H1 (cell line): ENCODE measurements around the gene FITM2. TPM values are rescaled to one million over a fixed set of nuclear protein-coding genes. Genes with fewer than 3 reads are reported as not detected.

ENCODE experiments used
- CTCF ChIA-PET: fragments of 300-600 bp; sonication (Branson Sonifier 250); formaldehyde crosslinking; loops from one replicate; lab custom pipeline; 2021; ENCODE audit not compliant: partially characterized antibody; lab: Charles Lee
- POLR2A ChIA-PET: fragments of 300-600 bp; sonication (Branson Sonifier 250); formaldehyde crosslinking; loops from one replicate; lab custom pipeline; 2021; ENCODE audit warnings: inconsistent platforms; ENCODE audit not compliant: partially characterized antibody; lab: Charles Lee
- DNase-seq, 2 experiments: peaks; one replicate each; pipeline versions ENCODE4 v3.0.0 to v3.0.0-alpha.2; 2010 to 2022; ENCODE audit warnings: low spot score in 2 of 2, low read depth in 1 of 2, mixed read lengths in 1 of 2
- FAIRE-seq: peaks from 2 replicates; lab custom pipeline; 2011; peaks lifted over from hg19 to GRCh38; lab: Jason Lieb, UNC
- H2AFZ ChIP-seq: 2 replicates; pipeline ENCODE4 v1.8.1; 2012; ENCODE audit warnings: low read length, inconsistent platforms
- H2AK5ac ChIP-seq: 2 replicates; pipeline ENCODE4 v1.6.1; 2013; ENCODE audit warnings: low read depth, low read length
- H2BK120ac ChIP-seq: replicated peaks from 2 replicates; pipeline ENCODE3; 2013; ENCODE audit warnings: low read depth, low read length, inconsistent platforms
- H2BK12ac ChIP-seq: 2 replicates; pipeline ENCODE4 v1.6.1; 2013; ENCODE audit warnings: low read depth, low read length
- H2BK15ac ChIP-seq: 2 replicates; pipeline ENCODE4 v1.6.1; 2013; ENCODE audit warnings: low read length
- H2BK20ac ChIP-seq: 2 replicates; pipeline ENCODE4 v1.6.1; 2013; ENCODE audit warnings: low read length
- H2BK5ac ChIP-seq: 2 replicates; pipeline ENCODE4 v1.6.1; 2013; ENCODE audit warnings: low read depth, low read length
- H3K14ac ChIP-seq: 2 replicates; pipeline ENCODE4 v1.6.1; 2013; ENCODE audit warnings: inconsistent platforms; ENCODE audit not compliant: insufficient read length
- H3K18ac ChIP-seq: 2 replicates; pipeline ENCODE4 v1.6.1; 2013; ENCODE audit warnings: low read length; ENCODE audit errors: extremely low read depth
- H3K23ac ChIP-seq: 2 replicates; pipeline ENCODE4 v1.6.1; 2013; ENCODE audit warnings: inconsistent platforms; ENCODE audit not compliant: insufficient read length
- H3K23me2 ChIP-seq: 2 replicates; pipeline ENCODE4 v1.6.1; 2013; ENCODE audit warnings: low read depth, low read length
- H3K27ac ChIP-seq: 2 replicates; pipeline ENCODE4 v1.6.1; 2011; ENCODE audit warnings: low read depth, low read length, inconsistent platforms
- H3K27me3 ChIP-seq, 4 experiments: replicated peaks in 1 of 4; 1 replicate in 1 of 4; 2 replicates in 3 of 4; pipeline versions ENCODE4 v1.6.1 to v1.8.1; 2011 to 2013; ENCODE audit warnings: low read length in 3 of 4, mild to moderate bottlenecking in 3 of 4, inconsistent platforms in 2 of 4, mixed read lengths in 2 of 4, moderate library complexity in 1 of 4; ENCODE audit not compliant: control insufficient read depth in 3 of 4, insufficient read depth in 3 of 4; ENCODE audit errors: extremely low read depth in 1 of 4
- H3K36me3 ChIP-seq, 4 experiments: 2 replicates each; pipeline versions ENCODE4 v1.6.1 to v1.8.1; 2011 to 2013; ENCODE audit warnings: mild to moderate bottlenecking in 4 of 4, low read length in 3 of 4, moderate library complexity in 2 of 4, control low read depth in 1 of 4, inconsistent platforms in 1 of 4; ENCODE audit not compliant: insufficient read depth in 4 of 4, control insufficient read depth in 2 of 4
- H3K4ac ChIP-seq: replicated peaks from 2 replicates; pipeline ENCODE3; 2013; ENCODE audit warnings: low read length, low read depth, mixed read lengths, inconsistent platforms; ENCODE audit not compliant: insufficient read length
- H3K4me1 ChIP-seq, 4 experiments: replicated peaks in 1 of 4; 1 replicate in 1 of 4; 2 replicates in 3 of 4; pipeline versions ENCODE4 v1.6.1 to v1.8.1; 2011 to 2013; ENCODE audit warnings: low read length in 3 of 4, inconsistent platforms in 2 of 4, mixed read lengths in 1 of 4; ENCODE audit not compliant: insufficient read depth in 4 of 4, control insufficient read depth in 3 of 4
- H3K4me2 ChIP-seq, 2 experiments: 2 replicates each; pipeline versions ENCODE4 v1.6.1 to v1.8.1; 2011 to 2013; ENCODE audit warnings: low read depth in 2 of 2, low read length in 2 of 2, control low read depth in 1 of 2, inconsistent platforms in 1 of 2, mild to moderate bottlenecking in 1 of 2; ENCODE audit not compliant: insufficient read depth in 1 of 2
- H3K4me3 ChIP-seq, 4 experiments: fragments of 200-600, 300-600 bp in 1 of 4; sonication (generic), shearing (Covaris generic), sonication (Bioruptor Twin) in 1 of 4; 2 replicates each; pipeline versions ENCODE4 v1.5.1 to v1.8.1; 2011 to 2016; ENCODE audit warnings: low read length in 4 of 4, low read depth in 3 of 4, control low read depth in 2 of 4, inconsistent platforms in 2 of 4, mild to moderate bottlenecking in 2 of 4, mixed read lengths in 1 of 4, moderate library complexity in 1 of 4; ENCODE audit not compliant: insufficient read depth in 2 of 4; ENCODE audit errors: extremely low read depth in 1 of 4
- H3K56ac ChIP-seq: replicated peaks from 2 replicates; pipeline ENCODE3; 2013; ENCODE audit warnings: low read depth, mild to moderate bottlenecking, mixed read lengths, low read length, inconsistent platforms; ENCODE audit not compliant: insufficient read length
- H3K79me1 ChIP-seq: 2 replicates; pipeline ENCODE4 v1.6.1; 2013; ENCODE audit warnings: low read depth, low read length, control low read depth
- H3K79me2 ChIP-seq, 2 experiments: 2 replicates each; pipeline versions ENCODE4 v1.6.1 to v1.8.1; 2012 to 2013; ENCODE audit warnings: low read length in 2 of 2, mild to moderate bottlenecking in 2 of 2, inconsistent platforms in 1 of 2; ENCODE audit not compliant: insufficient read depth in 2 of 2, control insufficient read depth in 1 of 2
- H3K9ac ChIP-seq, 4 experiments: replicated peaks in 1 of 4; 1 replicate in 1 of 4; 2 replicates in 3 of 4; pipeline versions ENCODE4 v1.6.1 to v1.8.1; 2011 to 2013; ENCODE audit warnings: low read depth in 3 of 4, low read length in 3 of 4, control low read depth in 2 of 4, mild to moderate bottlenecking in 2 of 4, moderate library complexity in 2 of 4, inconsistent platforms in 1 of 4; ENCODE audit errors: extremely low read depth in 1 of 4
- H3K9me3 ChIP-seq, 2 experiments: 2 replicates each; pipeline versions ENCODE4 v1.6.1 to v1.8.1; 2012 to 2013; ENCODE audit warnings: mild to moderate bottlenecking in 2 of 2, moderate library complexity in 2 of 2, control low read depth in 1 of 2, inconsistent platforms in 1 of 2, low read depth in 1 of 2, low read length in 1 of 2, mixed read lengths in 1 of 2; ENCODE audit not compliant: insufficient read depth in 2 of 2
- H4K20me1 ChIP-seq, 2 experiments: replicated peaks in 1 of 2; 2 replicates each; pipeline versions ENCODE3 to v1.8.1; 2011 to 2013; ENCODE audit warnings: inconsistent platforms in 2 of 2, low read length in 2 of 2, mild to moderate bottlenecking in 1 of 2; ENCODE audit not compliant: insufficient read depth in 2 of 2, control insufficient read depth in 1 of 2
- H4K5ac ChIP-seq: 2 replicates; pipeline ENCODE4 v1.6.1; 2013; ENCODE audit warnings: low read length, low read depth, mixed read lengths, inconsistent platforms; ENCODE audit not compliant: insufficient read length
- H4K8ac ChIP-seq: 2 replicates; pipeline ENCODE4 v1.8.0; 2013; ENCODE audit warnings: mild to moderate bottlenecking, moderate library complexity, low read length, inconsistent platforms; ENCODE audit not compliant: insufficient read depth; ENCODE audit errors: extremely low read depth
- H4K91ac ChIP-seq: replicated peaks from 2 replicates; pipeline ENCODE3; 2013; ENCODE audit warnings: low read length, mixed read lengths, inconsistent platforms; ENCODE audit not compliant: insufficient read length
- TAF1 ChIP-seq: IDR thresholded peaks from 2 replicates; pipeline ENCODE4 v1.6.1; 2011; ENCODE audit warnings: mild to moderate bottlenecking, low read depth, low read length
- WGBS, 2 experiments: shearing (Covaris generic) in 1 of 2; methylation state at CpG; one replicate each; pipeline versions ENCODE4 v1.1.6 to v1.1.7; 2013 to 2015; ENCODE audit warnings: low lambda C conversion rate in 2 of 2, mixed read lengths in 2 of 2, inconsistent platforms in 1 of 2, low coverage in 1 of 2, missing lambda C conversion rate in 1 of 2; ENCODE audit not compliant: insufficient replicate concordance in 2 of 2, insufficient coverage in 1 of 2, insufficient read length in 1 of 2; ENCODE audit errors: extremely low coverage in 1 of 2, missing lambda C conversion rate in 1 of 2; 5-methylcytosine and 5-hydroxymethylcytosine counted together
- polyA plus RNA-seq, 7 experiments: library from polyadenylated mRNA; depleted of rRNA in 3 of 7; stranded (reverse) in 5 of 7; unstranded in 2 of 7; fragments of >200 nt in 5 of 7; fragments of 200-250 nt in 2 of 7; gene quantifications; 1 replicate in 5 of 7; 2 replicates in 1 of 7; 4 replicates in 1 of 7; pipeline versions ENCODE4 v1.2.1 to v1.2.3, GENCODE V29; 2011 to 2013; ENCODE audit warnings: missing spikeins in 2 of 7, mixed read lengths in 2 of 7
- total RNA-seq: library from RNA; stranded (reverse); fragmentation: NEBNext Ultra II Directional; extraction: Animal tissue kit (Norgen Biotek cat#: 25700); gene quantifications from 2 replicates; pipeline ENCODE4 v1.2.1, GENCODE V29; 2021
- TF ChIP-seq, protein P1 (sequence below): IDR thresholded peaks from 2 replicates; pipeline ENCODE4 v1.6.1; 2011; ENCODE audit warnings: low read depth, mild to moderate bottlenecking, low read length; ENCODE audit not compliant: insufficient read depth

The FITM2 gene
- total and polyA plus RNA-seq, 2 of the 8 experiments (the other 6 are each of a cell fraction or from before 2014, with no cell fraction given) = 1.1 to 2.1 TPM

DNA sequence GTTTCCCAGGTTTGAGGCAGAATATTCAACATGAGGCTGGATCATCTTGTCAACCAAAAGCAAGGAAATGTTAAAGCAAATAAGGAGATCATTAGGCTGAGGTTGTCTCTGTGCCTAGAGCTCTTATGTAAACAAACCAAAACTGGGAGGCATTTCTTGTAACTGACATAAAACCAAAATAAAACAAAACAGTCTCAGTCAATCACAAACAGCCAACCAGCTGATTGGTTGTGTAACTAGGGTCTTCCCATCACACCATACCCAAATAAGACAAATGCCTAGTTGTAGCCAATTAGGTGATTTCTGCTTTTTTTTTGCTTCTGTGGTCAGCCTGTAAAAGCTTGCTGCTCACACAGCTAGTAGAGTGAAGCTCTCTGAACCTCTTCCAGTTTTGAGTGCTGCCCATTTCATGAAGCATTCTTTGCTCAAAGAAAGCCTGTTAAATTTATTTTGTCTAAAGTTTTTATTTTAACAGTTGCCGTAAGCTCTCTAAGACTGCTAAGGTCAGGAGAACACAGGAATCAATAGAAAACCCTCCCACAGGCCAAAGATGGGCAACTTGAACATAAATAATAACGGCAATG lies 8.9 kb upstream of the FITM2 start:
- Histone ChIP-seq H3K27me3 (no peaks in the 10 kb centered on the region), H4K8ac (no peak overlapping the region), H3K27ac (no peak overlapping the region), H3K56ac (no peak overlapping the region), H2BK120ac (no peak overlapping the region), H2BK20ac (no peak overlapping the region), H3K9ac (no peak overlapping the region), H3K4me1 (peaks cover 0 to 5% (median 3%) of the 10 kb centered on the region in 4 experiments; a peak in 6 of 7 replicates), H3K36me3 (no peaks in the 10 kb centered on the region), H3K23me2 (no peaks in the 10 kb centered on the region), H3K9me3 (no peaks in the 10 kb centered on the region), H2BK5ac (no peak overlapping the region), H3K4me3 (no peak overlapping the region), H2BK12ac (no peak overlapping the region), H3K23ac (no peak overlapping the region), H2BK15ac (no peak overlapping the region), H3K79me1 (no peaks in the 10 kb centered on the region), H3K14ac (no peak overlapping the region), H3K4me2 (no peak overlapping the region), H2AFZ (no peak overlapping the region), H4K5ac (no peak overlapping the region), H4K20me1 (no peaks in the 10 kb centered on the region), H4K91ac (no peak overlapping the region), H3K79me2 (no peaks in the 10 kb centered on the region), H2AK5ac (no peak overlapping the region), H3K18ac (no peak overlapping the region), H3K4ac (no peak overlapping the region)
- TF ChIP-seq, protein P1, sequence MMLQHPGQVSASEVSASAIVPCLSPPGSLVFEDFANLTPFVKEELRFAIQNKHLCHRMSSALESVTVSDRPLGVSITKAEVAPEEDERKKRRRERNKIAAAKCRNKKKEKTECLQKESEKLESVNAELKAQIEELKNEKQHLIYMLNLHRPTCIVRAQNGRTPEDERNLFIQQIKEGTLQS = no peak
- TF ChIP-seq TAF1 = no peak
- WGBS, 2 experiments = 87% methylated on average over 2 of the region's 2 CpGs; no CpG with 5 or more reads in 1 of the 2 experiments
- FAIRE-seq = no peak
- ChIA-PET POLR2A (no interaction called here), CTCF (interaction anchor here (0.9 to 1.4 kb wide), 5 partner anchors 8 to 103 kb away, joined by 3 to 6 read pairs (median 4); no protein-coding TSS in a partner anchor)
- no peak for DNase-seq
